ENCODE data around the gene PLXNA4. TPM values are rescaled to one million over a fixed set of nuclear protein-coding genes. Genes with fewer than 3 reads are reported as not detected.

The PLXNA4 gene
- total and polyA plus RNA-seq, 8 donors: 1.9 to 6.6 (median 3.4) TPM

- Histone ChIP-seq H3K4me1 (no peaks in the 10 kb centered on the region), H3K27ac (no peak overlapping the region), H3K4me3 (no peak overlapping the region), H3K9me3 (no peaks in the 10 kb centered on the region), H3K27me3 (no peaks in the 10 kb centered on the region), H3K36me3 (no peaks in the 10 kb centered on the region)
- ATAC-seq (no peak), DNase-seq (no peak)
- TF ChIP-seq CTCF (IDR thresholded peaks at IDR 0.05): no peak
- intact Hi-C loops (cut with DNase I): no loop called here
These were observed 125.1 kb downstream of the PLXNA4 start for GRCh38 chr7:132451161-132451560.

GRCh38 chr7:132450696-132451095 is 125.6 kb downstream of the PLXNA4 start:
- no peak overlapping the region for H3K4me3 ChIP-seq
- no peak for DNase-seq
- intact Hi-C loops (cut with DNase I): no loop called here
- no peak for ATAC-seq
- H3K9me3 ChIP-seq: no peaks in the 10 kb centered on the region
- H3K27ac ChIP-seq: no peak overlapping the region
- no peaks in the 10 kb centered on the region for H3K36me3 ChIP-seq
- no peaks in the 10 kb centered on the region for H3K4me1 ChIP-seq
- no peaks in the 10 kb centered on the region for H3K27me3 ChIP-seq
- TF ChIP-seq CTCF (IDR thresholded peaks at IDR 0.05): no peak

GRCh38 chr7:132450188-132450587 is 126.1 kb downstream of the PLXNA4 start:
- intact Hi-C loops (cut with DNase I): no loop called here
- Histone ChIP-seq H3K9me3 (no peaks in the 10 kb centered on the region), H3K27ac (no peak overlapping the region), H3K36me3 (no peaks in the 10 kb centered on the region), H3K4me1 (no peaks in the 10 kb centered on the region), H3K27me3 (no peaks in the 10 kb centered on the region), H3K4me3 (no peak overlapping the region)
- no peak for TF ChIP-seq CTCF (IDR thresholded peaks at IDR 0.05)
- DNase-seq (no peak), ATAC-seq (no peak)

GRCh38 chr7:132446666-132447278 is 129.5 kb downstream of the PLXNA4 start:
- no peak overlapping the region for H3K27ac ChIP-seq
- TF ChIP-seq CTCF (IDR thresholded peaks at IDR 0.05): no peak
- DNase-seq (no peak), ATAC-seq (no peak)
- no peaks in the 10 kb centered on the region for H3K36me3 ChIP-seq
- no peaks in the 10 kb centered on the region for H3K27me3 ChIP-seq
- H3K4me1 ChIP-seq: no peaks in the 10 kb centered on the region
- H3K9me3 ChIP-seq: no peaks in the 10 kb centered on the region
- intact Hi-C loops (cut with DNase I): no loop called here
- H3K4me3 ChIP-seq: no peak overlapping the region

- no peak for DNase-seq
- Histone ChIP-seq H3K4me1 (no peaks in the 10 kb centered on the region), H3K27ac (no peak overlapping the region), H3K27me3 (no peaks in the 10 kb centered on the region), H3K36me3 (no peaks in the 10 kb centered on the region), H3K4me3 (no peak overlapping the region), H3K9me3 (no peaks in the 10 kb centered on the region)
- intact Hi-C loops (cut with DNase I): no loop called here
- peak; percentile 46 for ATAC-seq
- no peak for TF ChIP-seq CTCF (IDR thresholded peaks at IDR 0.05)
These were observed 130.0 kb downstream of the PLXNA4 start for GRCh38 chr7:132446260-132446659.
